NOMO-1 treated with dmso at 0.1 percent for 144 hours (cell line): ENCODE results near the gene ABCC3.

Source experiments
- DNase-seq: peaks from one replicate; lab custom pipeline; 2025; ENCODE audit not compliant: unreplicated experiment; lab: John Stamatoyannopoulos, UW

The ABCC3 gene

GRCh38 chr17:50641357-50641756, 6.7 kb downstream of the ABCC3 start:
- DNase-seq, result no peak

GRCh38 chr17:50642071-50642721, 7.5 kb downstream of the ABCC3 start:
- no peak for DNase-seq

- DNase-seq, result no peak
Measured at GRCh38 chr17:50642722-50643656, 8.3 kb downstream of the ABCC3 start.

GRCh38 chr17:50645748-50646682, 11.3 kb downstream of the ABCC3 start:
- DNase-seq, result no peak

- DNase-seq, result no peak
Measured at GRCh38 chr17:50647187-50647586, 12.5 kb downstream of the ABCC3 start.

GRCh38 chr17:50649042-50649908, 14.6 kb downstream of the ABCC3 start:
- DNase-seq, result no peak

GRCh38 chr17:50651661-50652060, 17.0 kb downstream of the ABCC3 start:
- DNase-seq, result no peak

- no peak for DNase-seq
Measured at GRCh38 chr17:50653738-50654137, 19.1 kb downstream of the ABCC3 start.

GRCh38 chr17:50656509-50656908, 21.8 kb downstream of the ABCC3 start:
- DNase-seq, result no peak

- DNase-seq, result no peak
Measured at GRCh38 chr17:50657054-50657453, 22.4 kb downstream of the ABCC3 start.

GRCh38 chr17:50657627-50658026, 22.9 kb downstream of the ABCC3 start:
- no peak for DNase-seq

- no peak for DNase-seq
Measured at GRCh38 chr17:50658616-50659015, 23.9 kb downstream of the ABCC3 start.

GRCh38 chr17:50659179-50659578, 24.5 kb downstream of the ABCC3 start:
- DNase-seq, result no peak

GRCh38 chr17:50660042-50660886, 25.6 kb downstream of the ABCC3 start:
- peak; percentile 7 for DNase-seq

GRCh38 chr17:50660887-50661345, 26.2 kb downstream of the ABCC3 start:
- no peak for DNase-seq

- DNase-seq, result no peak
Measured at GRCh38 chr17:50661348-50661747, 26.7 kb downstream of the ABCC3 start.

- peak; percentile 50 for DNase-seq
Measured at GRCh38 chr17:50661795-50662391, 27.2 kb downstream of the ABCC3 start.

GRCh38 chr17:50662632-50663225, 28.0 kb downstream of the ABCC3 start:
- DNase-seq, result no peak
